HUES48 (cell line): Measurements from ENCODE around the gene ZBED2.

Experiments used
- H3K27ac ChIP-seq: one replicate; pipeline ENCODE4 v1.7.0; 2013; ENCODE audit warnings: low read depth, low read length, inconsistent platforms
- H3K27me3 ChIP-seq: 2 replicates; pipeline ENCODE4 v1.6.1; 2013; ENCODE audit warnings: mild to moderate bottlenecking, low read length; ENCODE audit not compliant: control insufficient read depth, insufficient read depth
- H3K36me3 ChIP-seq: 2 replicates; pipeline ENCODE4 v1.6.1; 2013; ENCODE audit warnings: low read length; ENCODE audit not compliant: control insufficient read depth, insufficient read depth
- H3K4me1 ChIP-seq: 2 replicates; pipeline ENCODE4 v1.6.1; 2013; ENCODE audit warnings: mild to moderate bottlenecking, low read length; ENCODE audit not compliant: control insufficient read depth, insufficient read depth
- H3K4me3 ChIP-seq: 2 replicates; pipeline ENCODE4 v1.5.1; 2013; ENCODE audit warnings: mild to moderate bottlenecking, low read depth, low read length
- H3K9ac ChIP-seq: 2 replicates; pipeline ENCODE4 v1.6.1; 2013; ENCODE audit warnings: mild to moderate bottlenecking, low read depth, low read length, moderate library complexity
- H3K9me3 ChIP-seq: 2 replicates; pipeline ENCODE4 v1.6.1; 2013; ENCODE audit warnings: low read length; ENCODE audit not compliant: control insufficient read depth, insufficient read depth

The ZBED2 gene

GRCh38 chr3:111545349-111545748, 49.8 kb downstream of the ZBED2 start:
- H3K27ac ChIP-seq, result no peak overlapping the region
- H3K4me3 ChIP-seq, result no peak overlapping the region
- H3K9ac ChIP-seq, result no peak overlapping the region
- H3K4me1 ChIP-seq, result peaks cover 13% of the 10 kb centered on the region
- no peaks in the 10 kb centered on the region for H3K36me3 ChIP-seq
- H3K27me3 ChIP-seq, result no peaks in the 10 kb centered on the region
- H3K9me3 ChIP-seq, result no peaks in the 10 kb centered on the region
